Skin epidermis (tissue), 12 donors: ENCODE results near the gene SNX18.
"Not testable (repeated sequence)": the region's sequence is repeated elsewhere in the genome, so short reads cannot be mapped to it uniquely, and the experiment has no call there.

ENCODE experiments used
- H3K27ac ChIP-seq, 21 experiments: fragments of 200-600 bp; sonication (generic) in 11 of 21; one replicate each; pipeline ENCODE4 v1.5.0; 2020; ENCODE audit warnings: mild to moderate bottlenecking in 3 of 21, inconsistent platforms in 2 of 21, moderate library complexity in 2 of 21
- H3K4me3 ChIP-seq, 7 experiments: fragments of 200-600 bp; sonication (generic) in 2 of 7; one replicate each; pipeline ENCODE4 v1.5.0; 2020; ENCODE audit warnings: inconsistent platforms in 2 of 7, mild to moderate bottlenecking in 2 of 7, moderate library complexity in 1 of 7

The SNX18 gene

GRCh38 chr5:54518818-54519508 lies 1.4 kb downstream of the SNX18 start:
- peak overlapping the region; percentile 18 to 99 (median 93) for H3K27ac ChIP-seq
- peak overlapping the region; percentile 76 to 98 (median 91) for H3K4me3 ChIP-seq

DNA sequence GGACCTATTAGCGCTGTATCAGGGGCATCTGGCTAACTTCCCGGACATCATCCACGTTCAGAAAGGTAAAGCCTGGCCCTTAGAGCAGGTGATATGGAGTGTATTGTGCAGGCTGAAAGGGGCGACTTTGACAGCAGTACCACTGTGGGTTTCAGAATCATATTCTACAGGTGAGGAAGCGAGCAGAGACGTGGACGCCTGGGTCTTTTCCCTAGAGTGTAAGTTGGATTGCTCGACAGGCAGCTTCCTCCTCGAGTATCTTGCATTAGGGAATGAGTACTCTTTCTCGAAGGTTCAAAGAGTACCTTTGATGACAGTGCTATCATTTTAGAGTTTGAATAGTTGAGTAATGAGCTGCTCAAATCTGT lies 1.9 kb downstream of the SNX18 start:
- Histone ChIP-seq H3K27ac (peak overlapping the region in 20 of 21 experiments; percentile 13 to 99 (median 92)), H3K4me3 (peak overlapping the region; percentile 76 to 98 (median 91))

- Histone ChIP-seq H3K4me3 (peak overlapping the region; percentile 76 to 98 (median 91)), H3K27ac (peak overlapping the region in 20 of 21 experiments; percentile 36 to 99 (median 92))
These were observed 2.9 kb downstream of the SNX18 start for GRCh38 chr5:54520438-54520846.

- Histone ChIP-seq H3K4me3 (peak overlapping the region; percentile 76 to 98 (median 91)), H3K27ac (peak overlapping the region in 17 of 21 experiments; percentile 36 to 99 (median 93))
These were observed 3.4 kb downstream of the SNX18 start for GRCh38 chr5:54520940-54521339.

- peak overlapping the region in 5 of 21 experiments; percentile 23 to 99 (median 96) for H3K27ac ChIP-seq
- peak overlapping the region in 4 of 7 experiments; percentile 1 to 98 (median 88) for H3K4me3 ChIP-seq
These were observed 4.4 kb downstream of the SNX18 start for GRCh38 chr5:54521856-54522479.

- H3K27ac ChIP-seq, result peak overlapping the region in 8 of 21 experiments; percentile 2 to 62 (median 46)
- no peak overlapping the region for H3K4me3 ChIP-seq
These were observed 6.0 kb downstream of the SNX18 start for GRCh38 chr5:54523534-54523933.

- Histone ChIP-seq H3K4me3 (peak overlapping the region in 1 of 7 experiments; percentile 8), H3K27ac (peak overlapping the region in 12 of 21 experiments; percentile 2 to 62 (median 41))
These were observed 6.5 kb downstream of the SNX18 start for GRCh38 chr5:54524082-54524481.

GRCh38 chr5:54524704-54525103 lies 7.1 kb downstream of the SNX18 start:
- Histone ChIP-seq H3K4me3 (no peak overlapping the region), H3K27ac (peak overlapping the region in 7 of 21 experiments; percentile 7 to 41 (median 26))

DNA sequence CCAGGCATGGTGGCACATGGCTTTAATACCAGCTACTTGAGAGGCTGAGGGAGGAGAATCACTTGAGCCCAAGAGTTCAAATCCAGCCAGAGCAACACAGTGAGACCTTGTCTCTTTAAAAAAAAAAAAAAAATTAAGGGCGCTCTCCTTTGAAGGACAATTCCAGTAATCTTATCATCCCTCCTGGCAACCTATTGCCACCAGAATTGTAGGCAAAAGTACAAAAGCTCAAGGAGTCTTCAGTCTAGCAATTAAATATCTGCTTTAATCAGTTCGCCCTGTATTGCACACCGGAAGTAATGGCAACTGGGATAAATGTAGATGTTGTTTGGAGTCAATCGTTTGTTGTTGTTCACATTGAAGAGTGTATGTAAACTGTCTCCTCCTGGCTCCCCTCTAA lies 7.7 kb downstream of the SNX18 start:
- Histone ChIP-seq H3K4me3 (no peak overlapping the region), H3K27ac (peak overlapping the region in 1 of 21 experiments; percentile 7)

DNA sequence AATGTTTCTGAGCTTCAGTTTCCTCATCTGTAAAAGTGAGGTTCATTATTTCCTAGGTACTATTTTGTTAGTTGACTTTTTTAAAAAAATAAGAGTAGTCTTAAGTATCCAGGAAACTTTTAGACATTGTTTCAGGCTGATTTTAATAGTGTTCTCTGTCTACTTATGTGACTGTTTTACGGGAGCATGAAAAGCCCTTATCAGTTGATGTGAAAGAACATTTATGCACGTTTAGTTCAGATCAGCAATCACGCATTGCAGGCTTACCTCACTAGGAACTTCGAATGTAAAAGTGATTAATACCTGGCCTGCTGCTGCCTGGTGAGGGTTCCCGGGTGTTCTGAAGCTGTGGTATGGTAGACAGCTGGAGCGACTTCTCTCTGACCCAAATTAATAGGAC lies 8.1 kb downstream of the SNX18 start:
- H3K4me3 ChIP-seq, result no peak overlapping the region
- no peak overlapping the region for H3K27ac ChIP-seq

- Histone ChIP-seq H3K27ac (no peak overlapping the region), H3K4me3 (no peak overlapping the region)
These were observed 9.2 kb downstream of the SNX18 start for GRCh38 chr5:54526604-54527288.

DNA sequence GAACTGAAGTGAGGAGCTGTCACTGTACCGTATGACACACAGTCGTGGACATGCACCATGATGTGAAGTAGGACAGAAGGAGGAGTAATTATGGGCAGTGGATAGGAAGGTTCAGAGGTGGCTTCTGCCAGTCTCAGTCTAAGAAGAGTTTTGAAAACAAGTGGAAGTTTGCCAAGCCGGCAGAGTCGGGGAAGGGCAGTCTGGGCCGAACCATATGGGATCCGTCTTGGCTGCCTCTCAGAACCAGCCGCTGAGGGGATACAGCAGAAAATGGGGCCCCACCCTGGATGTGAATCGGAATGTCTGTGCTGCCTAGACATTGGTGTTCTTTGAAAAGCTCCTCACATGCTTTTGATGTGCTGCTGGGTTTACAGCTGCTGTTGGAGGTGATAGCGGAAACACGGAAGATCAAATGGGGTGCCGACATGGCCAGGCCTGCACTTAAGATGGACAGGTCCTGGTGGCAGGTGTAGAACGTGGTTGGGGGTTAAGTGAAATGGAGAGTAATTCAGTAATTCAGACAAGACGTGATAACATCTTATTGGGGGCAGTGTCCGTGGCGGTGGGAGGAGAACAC lies 11.2 kb downstream of the SNX18 start:
- Histone ChIP-seq H3K27ac (peak overlapping the region in 1 of 21 experiments; percentile 15), H3K4me3 (no peak overlapping the region)

DNA sequence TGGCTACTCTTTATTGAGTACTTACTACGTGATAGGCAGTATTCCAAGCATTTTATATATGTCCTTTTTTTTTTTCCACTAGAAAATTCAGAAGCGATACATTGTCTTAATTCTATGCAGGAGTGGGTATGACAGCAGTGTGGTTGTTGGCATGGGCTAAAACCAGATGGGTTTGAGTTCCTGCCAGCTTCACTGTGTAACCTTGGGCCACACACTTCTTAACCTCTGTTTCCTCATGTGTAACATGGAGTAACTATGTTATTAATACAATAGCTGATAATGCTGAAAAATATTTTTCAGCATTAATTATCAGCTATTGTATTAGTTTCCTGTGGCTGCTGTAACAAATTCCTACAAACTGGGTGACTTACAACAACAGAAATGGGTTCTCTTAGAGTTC lies 12.0 kb downstream of the SNX18 start:
- Histone ChIP-seq H3K4me3 (no peak overlapping the region), H3K27ac (no peak overlapping the region)

DNA sequence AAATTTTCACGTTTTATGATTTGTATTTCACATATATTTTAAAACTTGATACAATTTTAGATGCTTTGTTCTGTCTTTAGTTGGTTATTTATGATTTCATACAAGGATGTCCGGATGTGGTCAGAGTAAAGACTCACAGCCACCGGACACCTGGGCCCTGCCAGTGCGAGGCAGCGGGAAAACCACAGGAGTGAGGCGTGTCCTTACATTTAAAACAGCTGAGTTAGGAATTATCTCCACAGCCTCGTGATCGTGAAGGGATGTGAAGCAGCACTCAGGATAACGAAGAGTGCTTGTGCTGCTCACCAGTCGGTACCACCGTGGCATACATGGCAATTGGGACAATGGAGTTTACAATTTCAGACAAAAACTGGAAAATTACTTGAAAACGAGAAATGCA lies 14.0 kb downstream of the SNX18 start:
- H3K4me3 ChIP-seq, result no peak overlapping the region

DNA sequence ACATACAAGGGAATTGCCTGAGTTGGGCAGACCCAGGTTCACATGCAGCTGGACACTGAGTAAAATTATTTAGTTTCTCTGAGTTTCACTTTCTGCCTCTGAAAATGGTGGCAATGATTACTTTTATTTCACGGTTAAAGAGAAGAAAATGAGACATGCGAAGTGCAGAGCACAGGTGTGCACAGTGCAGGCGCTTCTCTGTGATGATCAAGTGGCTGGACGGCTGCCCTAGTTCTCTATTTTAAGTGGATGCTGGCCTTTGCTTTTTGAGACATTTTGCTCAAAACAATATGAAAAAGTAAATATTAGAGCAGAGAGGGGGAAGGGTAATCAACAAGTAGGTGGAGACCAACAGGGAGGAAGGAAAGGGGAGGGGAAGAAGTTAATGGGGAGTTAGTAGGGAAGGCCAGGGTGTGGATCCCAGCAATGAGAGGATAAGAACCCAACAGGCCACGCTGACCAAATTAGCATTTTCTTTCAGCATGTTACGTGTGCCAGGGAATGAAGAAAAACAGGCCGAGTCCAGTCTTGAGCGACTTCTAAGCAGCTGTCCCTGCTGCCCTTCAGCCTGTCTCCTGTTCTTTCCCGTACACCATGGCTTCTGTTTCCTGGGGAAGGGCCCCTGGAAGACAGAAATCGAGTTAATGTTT lies 16.1 kb downstream of the SNX18 start:
- peak overlapping the region in 18 of 21 experiments; percentile 3 to 78 (median 64) for H3K27ac ChIP-seq
- H3K4me3 ChIP-seq, result no peak overlapping the region

More for the DNA sequence above, 14.0 kb downstream of the SNX18 start:
- H3K27ac ChIP-seq, result peak overlapping the region in 1 of 21 experiments; percentile 56

DNA sequence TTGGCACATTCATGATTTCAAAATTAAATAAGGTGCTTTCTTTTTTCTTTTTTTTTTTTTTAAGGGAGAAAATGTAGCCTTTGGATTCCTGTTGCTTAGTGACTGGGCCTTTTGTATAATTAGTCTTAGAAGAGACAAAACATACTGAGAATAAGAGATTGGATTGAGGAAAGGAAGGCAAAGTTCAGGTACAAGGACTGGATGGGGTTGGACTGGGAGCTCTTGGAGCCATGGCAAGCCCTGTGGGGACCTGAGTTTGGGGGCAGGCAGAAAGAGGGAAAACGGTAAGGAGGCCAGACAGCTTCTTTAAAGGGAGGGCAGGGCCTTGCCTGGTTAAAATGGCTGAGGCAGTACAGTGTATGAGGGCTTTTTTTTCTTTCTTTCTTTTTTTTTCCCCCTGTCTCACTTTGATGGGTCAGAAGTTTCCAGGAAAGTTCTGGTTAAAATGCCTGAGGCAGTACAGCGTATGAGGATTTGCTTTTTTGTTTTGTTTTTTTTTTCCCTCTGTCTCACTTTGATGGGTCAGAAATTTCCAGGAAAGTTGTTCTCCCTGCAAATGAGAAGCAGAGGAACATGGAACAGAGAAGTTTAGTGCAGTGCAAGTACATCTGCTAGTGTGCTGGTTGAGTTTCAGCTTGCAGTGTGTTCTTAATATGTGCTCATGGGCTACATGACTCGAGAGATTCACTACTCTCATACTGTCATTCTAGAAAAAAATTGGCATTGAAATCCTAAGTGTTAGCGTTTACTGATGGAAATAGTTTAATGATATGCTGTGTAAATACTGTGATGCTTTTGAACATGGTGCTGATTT lies 16.8 kb downstream of the SNX18 start:
- H3K4me3 ChIP-seq, result no peak overlapping the region

DNA sequence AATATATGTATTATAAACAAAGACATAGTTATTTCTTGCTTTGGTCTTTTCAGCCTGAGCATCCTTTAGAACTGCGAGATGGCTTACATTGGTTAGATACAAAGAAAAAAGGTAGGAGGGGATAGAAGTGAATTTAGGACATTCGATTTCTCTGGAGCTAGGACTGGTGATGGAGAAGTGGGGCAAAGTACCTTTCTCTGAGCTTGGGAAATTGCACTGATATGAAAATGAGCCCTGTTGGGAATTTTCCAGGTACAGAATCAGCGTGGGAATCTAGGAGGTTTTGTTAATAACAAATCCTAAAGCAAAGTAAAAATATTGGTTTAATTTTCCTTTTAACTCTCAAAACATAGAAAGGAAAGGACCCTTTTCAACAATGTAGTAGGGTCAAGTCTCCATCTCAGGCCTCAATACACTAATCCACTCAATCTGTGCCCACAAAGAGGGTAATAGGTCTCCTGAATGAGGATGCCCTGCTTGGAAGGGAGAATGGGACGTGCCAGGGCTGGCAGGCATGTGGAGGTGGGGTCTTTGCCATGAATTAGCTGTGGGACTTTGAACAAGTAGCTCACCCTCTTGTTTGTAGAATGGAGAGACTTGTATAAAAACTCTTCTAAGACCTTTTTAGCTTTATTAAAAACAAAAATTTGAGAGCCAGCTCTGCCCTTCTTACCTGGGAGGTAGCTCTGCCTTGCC lies 17.7 kb downstream of the SNX18 start:
- no peak overlapping the region for H3K4me3 ChIP-seq
- H3K27ac ChIP-seq, result peak overlapping the region in 3 of 21 experiments; percentile 3 to 62 (median 14)

More for the DNA sequence above, 16.8 kb downstream of the SNX18 start:
- H3K27ac ChIP-seq, result peak overlapping the region in 19 of 21 experiments; percentile 3 to 78 (median 63)

GRCh38 chr5:54536375-54536774 lies 18.8 kb downstream of the SNX18 start:
- not testable (repeated sequence) for H3K4me3 ChIP-seq, H3K27ac ChIP-seq
